ENCODE measurements around the gene CYBRD1. TPM values are rescaled to one million over a fixed set of nuclear protein-coding genes. Genes with fewer than 3 reads are reported as not detected.
"Not testable (repeated sequence)": the region's sequence is repeated elsewhere in the genome, so short reads cannot be mapped to it uniquely, and the experiment has no call there.

The CYBRD1 gene
- total RNA-seq, 1 donor from 2014 or later = 0.33 TPM

DNA sequence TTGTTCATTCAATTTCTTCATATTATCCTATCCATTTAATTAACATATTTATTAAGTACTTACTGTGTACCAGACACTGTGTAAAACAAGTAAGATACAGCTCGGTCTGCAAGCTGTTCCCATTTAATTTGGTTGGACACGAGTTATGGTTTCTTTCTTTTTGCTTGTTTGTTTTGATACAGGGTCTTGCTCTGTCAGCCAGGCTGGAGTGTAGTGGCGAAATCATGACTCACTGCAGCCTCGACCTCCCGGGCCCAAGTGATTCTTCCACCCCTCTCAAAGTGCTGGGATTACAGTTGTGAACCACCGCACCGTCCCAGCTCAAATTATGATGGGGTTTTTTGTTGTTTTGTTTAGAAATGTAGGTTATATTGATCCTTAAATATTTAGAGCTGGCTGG is 9.0 kb downstream of the CYBRD1 start:
- peaks cover 23% of the 10 kb centered on the region for H3K27me3 Mint-ChIP-seq
- DNase-seq = no peak
- H3K9me3 Mint-ChIP-seq = peaks cover 7% of the 10 kb centered on the region
- no peaks in the 10 kb centered on the region for H3K4me1 Mint-ChIP-seq
- H3K4me3 Mint-ChIP-seq = no peak overlapping the region
- no peak overlapping the region for H3K27ac Mint-ChIP-seq
- H3K36me3 Mint-ChIP-seq (ENCODE audit: low read depth) = no peaks in the 10 kb centered on the region
- no peak for TF ChIP-seq CTCF (IDR thresholded peaks at IDR 0.05)
- ATAC-seq (ENCODE audit: low read depth) = no peak
- ChIA-PET POLR2A (no interaction called here), CTCF (interaction anchor here (0.6 kb wide), 1 partner anchor 816 kb away, joined by 4 read pairs; no protein-coding TSS in a partner anchor)
- intact Hi-C loops (cut with micrococcal nuclease) = no loop called here

DNA sequence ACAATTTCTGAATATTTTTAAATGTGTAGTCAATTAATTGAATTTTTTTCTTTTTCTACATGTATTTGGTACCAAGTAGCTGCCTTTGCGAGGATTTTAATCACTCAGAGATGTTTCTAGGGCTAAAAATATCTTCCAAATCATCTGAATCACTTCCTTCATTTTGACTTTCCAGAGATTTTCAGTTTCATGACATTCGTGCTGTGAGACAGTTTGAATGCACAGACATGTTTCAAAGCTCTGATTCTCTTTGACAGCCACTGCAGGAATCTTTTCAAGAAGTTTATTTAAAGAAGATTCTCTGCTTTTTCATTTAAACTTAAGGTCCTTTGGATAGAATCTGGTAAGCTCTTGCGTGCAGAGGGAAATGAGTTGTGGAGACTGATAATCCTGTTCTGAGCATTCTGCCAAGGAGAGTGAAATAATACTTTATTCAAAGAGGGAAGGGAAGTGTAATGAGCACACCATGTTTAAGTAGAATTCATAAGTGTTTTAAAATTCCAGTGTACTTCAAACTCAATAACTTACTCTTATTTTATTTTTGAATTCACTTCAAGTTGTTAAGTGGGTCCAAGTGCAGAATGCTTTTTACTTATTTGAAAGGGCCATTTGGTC is 9.7 kb downstream of the CYBRD1 start:
- no peak for DNase-seq
- no peak for TF ChIP-seq CTCF (IDR thresholded peaks at IDR 0.05)
- intact Hi-C loops (cut with micrococcal nuclease) = no loop called here
- peaks cover 7% of the 10 kb centered on the region for H3K9me3 Mint-ChIP-seq
- ChIA-PET CTCF (no interaction called here), POLR2A (no interaction called here)
- H3K36me3 Mint-ChIP-seq (ENCODE audit: low read depth) = no peaks in the 10 kb centered on the region
- ATAC-seq (ENCODE audit: low read depth) = no peak
- H3K4me1 Mint-ChIP-seq = no peaks in the 10 kb centered on the region
- no peak overlapping the region for H3K4me3 Mint-ChIP-seq
- no peak overlapping the region for H3K27ac Mint-ChIP-seq
- H3K27me3 Mint-ChIP-seq = peaks cover 23% of the 10 kb centered on the region

DNA sequence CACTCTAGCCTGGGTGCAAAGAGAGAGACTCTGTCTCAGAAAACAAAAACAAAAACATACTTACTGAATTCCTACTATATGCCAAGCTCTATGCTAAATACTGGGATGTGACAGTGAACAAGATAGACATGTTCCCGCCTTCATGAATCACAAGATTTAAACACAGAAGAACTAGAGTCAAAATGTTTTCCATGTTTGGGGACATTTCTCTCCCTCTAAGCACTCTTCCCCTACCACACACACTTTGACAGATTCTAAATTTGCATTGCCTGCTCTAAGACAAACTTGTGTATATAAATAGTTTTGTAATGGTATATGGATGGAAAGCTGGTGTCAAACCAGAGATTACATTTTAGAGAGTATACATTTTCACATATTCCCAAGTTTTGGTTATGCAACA is 11.1 kb downstream of the CYBRD1 start:
- H3K4me1 Mint-ChIP-seq = no peaks in the 10 kb centered on the region
- no peak for ATAC-seq (ENCODE audit: low read depth)
- no peak for TF ChIP-seq CTCF (IDR thresholded peaks at IDR 0.05)

DNA sequence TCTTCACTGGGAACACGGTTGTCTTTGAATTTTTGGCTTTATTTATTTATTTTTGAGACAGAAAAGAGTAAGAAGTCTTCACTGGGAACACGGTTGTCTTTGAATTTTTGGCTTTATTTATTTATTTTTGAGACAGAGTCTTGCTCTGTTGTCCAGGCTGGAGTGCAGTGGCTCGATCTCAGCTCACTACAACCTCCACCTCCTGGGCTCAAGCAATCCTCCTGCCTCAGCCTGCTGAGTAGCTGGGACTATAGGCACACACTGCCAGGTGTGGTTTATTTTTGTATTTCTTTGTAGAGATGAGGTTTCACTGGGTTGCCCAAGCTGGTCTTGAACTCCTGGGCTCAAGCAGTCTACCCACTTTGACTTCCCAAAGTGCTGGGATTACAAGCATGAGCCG is 13.3 kb downstream of the CYBRD1 start:
- DNase-seq; POLR2A ChIA-PET; intact Hi-C loops (cut with micrococcal nuclease); H3K4me3 Mint-ChIP-seq; H3K9me3 Mint-ChIP-seq; H3K27ac Mint-ChIP-seq; H3K4me1 Mint-ChIP-seq; ATAC-seq (ENCODE audit: low read depth); CTCF ChIA-PET; H3K36me3 Mint-ChIP-seq (ENCODE audit: low read depth): not testable (repeated sequence)
- peaks cover 11% of the 10 kb centered on the region for H3K27me3 Mint-ChIP-seq

More for the DNA sequence above, 11.1 kb downstream of the CYBRD1 start:
- DNase-seq = no peak
- ChIA-PET POLR2A (no interaction called here), CTCF (no interaction called here)
- Mint-ChIP-seq H3K27me3 (peaks cover 18% of the 10 kb centered on the region), H3K4me3 (no peak overlapping the region), H3K9me3 (peaks cover 7% of the 10 kb centered on the region), H3K27ac (no peak overlapping the region), H3K36me3 (ENCODE audit: low read depth) (no peaks in the 10 kb centered on the region)
- intact Hi-C loops (cut with micrococcal nuclease) = no loop called here

DNA sequence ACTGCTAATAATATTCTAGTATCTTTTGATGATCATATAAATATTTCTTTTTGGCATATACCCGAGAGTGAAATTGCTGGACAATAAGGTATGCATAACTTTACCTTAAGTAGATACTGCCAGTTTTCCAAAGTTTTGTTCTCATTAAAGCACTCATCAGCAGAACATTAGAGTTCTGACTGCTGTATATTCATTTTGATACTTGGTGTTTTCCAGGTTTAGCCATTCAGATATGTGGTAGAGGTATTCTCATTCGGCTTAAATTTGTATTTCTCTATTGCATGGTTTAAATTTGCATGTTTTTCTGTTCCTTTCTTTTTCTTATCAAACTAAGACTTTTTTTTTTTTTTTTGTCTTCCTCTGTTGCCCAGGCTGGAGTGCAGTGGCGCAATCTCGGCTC is 18.2 kb downstream of the CYBRD1 start:
- no peak overlapping the region for H3K27ac Mint-ChIP-seq
- H3K9me3 Mint-ChIP-seq = no peaks in the 10 kb centered on the region
- TF ChIP-seq CTCF (IDR thresholded peaks at IDR 0.05) = no peak
- ChIA-PET CTCF (no interaction called here), POLR2A (no interaction called here)
- intact Hi-C loops (cut with micrococcal nuclease) = no loop called here
- no peak for DNase-seq
- H3K4me3 Mint-ChIP-seq = no peak overlapping the region
- H3K36me3 Mint-ChIP-seq (ENCODE audit: low read depth) = no peaks in the 10 kb centered on the region
- no peak for ATAC-seq (ENCODE audit: low read depth)
- H3K4me1 Mint-ChIP-seq = no peaks in the 10 kb centered on the region
- peaks cover 24% of the 10 kb centered on the region for H3K27me3 Mint-ChIP-seq
